Loucy (cell line): Measurements from ENCODE around the gene TACO1.

Experiments used
- EZH2phosphoT487 ChIP-seq: fragments of 200-600 bp; IDR thresholded peaks from 2 replicates; pipeline ENCODE4 v1.6.1; 2018; ENCODE audit warnings: antibody characterized with exemption, mild to moderate bottlenecking, moderate library complexity, borderline replicate concordance
- TF ChIP-seq, protein P1 (sequence below): fragments of 200-600 bp; sonication (generic); conservative IDR thresholded peaks from 2 replicates; pipeline ENCODE4 v1.5.1; 2014; ENCODE audit warnings: mild to moderate bottlenecking, antibody characterized with exemption, low read length

DNA sequence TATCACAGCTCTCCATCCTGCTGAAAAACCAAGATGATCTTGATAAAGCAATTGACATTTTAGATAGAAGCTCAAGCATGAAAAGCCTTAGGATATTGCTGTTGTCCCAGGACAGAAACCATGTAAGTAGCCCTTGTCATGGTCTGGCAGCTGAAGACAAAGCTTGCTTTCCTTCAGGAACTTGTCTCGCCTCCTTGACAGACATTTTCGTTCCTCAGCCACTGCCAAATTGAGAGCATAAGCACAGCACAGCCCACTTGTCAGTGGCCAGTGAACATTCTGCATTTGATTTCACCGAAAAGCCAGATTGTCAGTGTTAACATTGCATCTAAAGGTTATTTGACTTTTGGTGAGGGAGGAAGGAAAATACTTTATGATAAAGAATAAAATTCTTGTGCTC lies 57.1 kb downstream of the TACO1 start:
- TF ChIP-seq, protein P1, sequence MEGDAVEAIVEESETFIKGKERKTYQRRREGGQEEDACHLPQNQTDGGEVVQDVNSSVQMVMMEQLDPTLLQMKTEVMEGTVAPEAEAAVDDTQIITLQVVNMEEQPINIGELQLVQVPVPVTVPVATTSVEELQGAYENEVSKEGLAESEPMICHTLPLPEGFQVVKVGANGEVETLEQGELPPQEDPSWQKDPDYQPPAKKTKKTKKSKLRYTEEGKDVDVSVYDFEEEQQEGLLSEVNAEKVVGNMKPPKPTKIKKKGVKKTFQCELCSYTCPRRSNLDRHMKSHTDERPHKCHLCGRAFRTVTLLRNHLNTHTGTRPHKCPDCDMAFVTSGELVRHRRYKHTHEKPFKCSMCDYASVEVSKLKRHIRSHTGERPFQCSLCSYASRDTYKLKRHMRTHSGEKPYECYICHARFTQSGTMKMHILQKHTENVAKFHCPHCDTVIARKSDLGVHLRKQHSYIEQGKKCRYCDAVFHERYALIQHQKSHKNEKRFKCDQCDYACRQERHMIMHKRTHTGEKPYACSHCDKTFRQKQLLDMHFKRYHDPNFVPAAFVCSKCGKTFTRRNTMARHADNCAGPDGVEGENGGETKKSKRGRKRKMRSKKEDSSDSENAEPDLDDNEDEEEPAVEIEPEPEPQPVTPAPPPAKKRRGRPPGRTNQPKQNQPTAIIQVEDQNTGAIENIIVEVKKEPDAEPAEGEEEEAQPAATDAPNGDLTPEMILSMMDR = no peak
- TF ChIP-seq EZH2phosphoT487 = no peak
